Measurements from ENCODE around the gene WNT7B. TPM values are rescaled to one million over a fixed set of nuclear protein-coding genes. Genes with fewer than 3 reads are reported as not detected.
A peak's percentile ranks its signal among the peaks of the same experiment; 100 is the strongest.

WNT7B gene
- 1.8 and 3.5 TPM in 2 replicates for total RNA-seq (ENCODE audit: low replicate concordance)

DNA sequence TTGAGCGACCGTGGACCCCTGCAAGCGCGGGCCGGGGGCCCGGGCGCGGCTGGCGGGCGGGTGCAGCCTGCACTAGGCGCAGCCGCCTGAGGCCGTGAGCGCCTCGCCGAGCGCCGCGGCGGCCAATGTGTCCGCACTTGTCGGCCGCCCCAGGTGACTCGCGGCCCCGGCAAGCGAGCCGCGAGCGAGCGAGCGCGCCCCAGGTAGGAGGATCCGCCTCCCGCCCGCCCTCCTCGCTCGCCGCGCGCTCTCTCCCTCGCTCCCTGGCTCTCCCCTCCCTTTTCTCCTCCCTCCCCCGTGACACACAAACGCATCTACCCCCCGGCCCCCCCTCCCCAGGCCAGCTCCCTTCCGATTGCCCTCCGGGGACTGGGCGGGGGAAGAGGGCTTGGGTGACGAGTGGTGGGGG, at the start of gene WNT7B:
TSS of gene WNT7B (minus strand) at position 160 of the 409 bp plus-strand sequence. CDS start 408 bp downstream, outside the sequence.
- Mint-ChIP-seq H3K4me3 (peak within 1 kb of the TSS; percentile 88), H3K9me3 (no peaks in the 10 kb centered on the region), H3K27me3 (ENCODE audit: insufficient read depth, low read depth) (peaks cover 31% of the 10 kb centered on the region), H3K4me1 (peaks cover 24% of the 10 kb centered on the region), H3K27ac (no peak within 1 kb of the TSS), H3K36me3 (peaks cover 2% of the 10 kb centered on the region)
- H3K9me3 ChIP-seq (ENCODE audit: low read depth), result no peaks in the 10 kb centered on the region
- H2AFZ ChIP-seq (replicated peaks), result peak within 1 kb of the TSS; percentile 43
- peaks cover 16% of the 10 kb centered on the region for H3K4me1 ChIP-seq
- H3K27me3 ChIP-seq, result peaks cover 76% of the 10 kb centered on the region
- no peak within 1 kb of the TSS for H3K9ac ChIP-seq
- peak; percentile 72 for DNase-seq (ENCODE audit: low spot score)
- peak within 1 kb of the TSS; percentile 55 for H3K4me3 ChIP-seq
- no peaks in the 10 kb centered on the region for H3K79me2 ChIP-seq (ENCODE audit: low read depth)
- peaks cover 42% of the 10 kb centered on the region for H4K20me1 ChIP-seq (ENCODE audit: low read depth)
- peaks cover 51% of the 10 kb centered on the region for H3F3A ChIP-seq (ENCODE audit: low read depth)
- H3K4me2 ChIP-seq, result peak within 1 kb of the TSS; percentile 99
- H3K36me3 ChIP-seq, result no peaks in the 10 kb centered on the region
- peak; percentile 84 for TF ChIP-seq EZH2 (IDR thresholded peaks at IDR 0.05)
- TF ChIP-seq EZH2phosphoT487 (IDR thresholded peaks at IDR 0.05), result peak; percentile 79
- TF ChIP-seq, protein P1, sequence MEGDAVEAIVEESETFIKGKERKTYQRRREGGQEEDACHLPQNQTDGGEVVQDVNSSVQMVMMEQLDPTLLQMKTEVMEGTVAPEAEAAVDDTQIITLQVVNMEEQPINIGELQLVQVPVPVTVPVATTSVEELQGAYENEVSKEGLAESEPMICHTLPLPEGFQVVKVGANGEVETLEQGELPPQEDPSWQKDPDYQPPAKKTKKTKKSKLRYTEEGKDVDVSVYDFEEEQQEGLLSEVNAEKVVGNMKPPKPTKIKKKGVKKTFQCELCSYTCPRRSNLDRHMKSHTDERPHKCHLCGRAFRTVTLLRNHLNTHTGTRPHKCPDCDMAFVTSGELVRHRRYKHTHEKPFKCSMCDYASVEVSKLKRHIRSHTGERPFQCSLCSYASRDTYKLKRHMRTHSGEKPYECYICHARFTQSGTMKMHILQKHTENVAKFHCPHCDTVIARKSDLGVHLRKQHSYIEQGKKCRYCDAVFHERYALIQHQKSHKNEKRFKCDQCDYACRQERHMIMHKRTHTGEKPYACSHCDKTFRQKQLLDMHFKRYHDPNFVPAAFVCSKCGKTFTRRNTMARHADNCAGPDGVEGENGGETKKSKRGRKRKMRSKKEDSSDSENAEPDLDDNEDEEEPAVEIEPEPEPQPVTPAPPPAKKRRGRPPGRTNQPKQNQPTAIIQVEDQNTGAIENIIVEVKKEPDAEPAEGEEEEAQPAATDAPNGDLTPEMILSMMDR (IDR thresholded peaks at IDR 0.05), result no peak
- no peak within 1 kb of the TSS for H3K27ac ChIP-seq

DNA sequence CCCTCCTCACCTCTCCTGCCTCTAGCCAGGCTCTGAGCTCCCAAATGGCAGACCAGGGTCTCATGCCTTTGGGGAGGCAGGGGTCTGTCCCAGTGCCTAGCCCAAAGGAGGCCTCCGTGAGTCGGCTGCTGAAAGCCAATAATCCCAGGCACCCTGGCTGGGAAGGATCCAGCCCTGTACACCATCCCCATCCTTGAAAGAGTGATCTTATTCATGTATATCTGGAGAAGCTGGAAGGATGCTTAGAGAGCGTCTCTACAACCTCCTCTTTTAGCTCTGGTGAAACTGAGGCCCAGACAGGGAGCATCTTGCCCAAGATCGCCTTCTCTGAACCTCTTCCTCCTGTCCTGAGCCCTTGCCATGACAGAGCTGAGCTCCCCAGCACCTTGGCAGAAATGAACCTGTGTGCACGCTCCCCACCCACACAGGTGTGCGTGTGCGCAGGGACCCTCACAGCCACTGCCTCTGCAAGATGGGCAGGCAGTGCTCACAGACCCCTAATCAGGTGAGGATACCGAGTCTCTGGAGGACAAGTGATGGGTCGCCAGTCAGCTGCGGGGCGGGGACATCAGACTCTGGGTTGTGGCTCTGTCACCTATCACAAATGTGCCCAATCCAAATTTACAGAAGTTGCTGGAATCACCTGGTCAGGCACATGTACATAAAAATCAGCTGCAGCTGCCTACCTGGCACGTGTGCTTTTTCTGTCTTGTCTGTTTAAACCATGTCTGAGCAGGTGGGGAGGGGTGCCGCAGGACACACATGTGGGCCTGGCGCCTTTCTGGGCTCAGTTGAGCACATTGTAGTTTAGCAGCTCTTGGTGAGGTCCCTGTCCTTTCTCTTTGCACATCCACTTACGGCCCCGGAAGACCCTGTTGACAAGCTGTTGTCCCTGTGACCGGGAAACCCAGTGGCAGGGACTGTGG, 49.3 kb upstream of the WNT7B start:
- peaks cover 5% of the 10 kb centered on the region for H3K4me1 ChIP-seq
- no peaks in the 10 kb centered on the region for H3K9me3 ChIP-seq (ENCODE audit: low read depth)
- peaks cover 6% of the 10 kb centered on the region for H3K4me1 Mint-ChIP-seq
- peaks cover 92% of the 10 kb centered on the region for H3K27me3 ChIP-seq
- H3K9ac ChIP-seq, result no peak overlapping the region
- H3K36me3 ChIP-seq, result no peaks in the 10 kb centered on the region
- no peaks in the 10 kb centered on the region for H3K36me3 Mint-ChIP-seq
- H3K27me3 Mint-ChIP-seq (ENCODE audit: insufficient read depth, low read depth), result peaks cover 45% of the 10 kb centered on the region
- H3K4me3 Mint-ChIP-seq, result peak overlapping the region; percentile 72
- DNase-seq (ENCODE audit: low spot score), result no peak
- no peak overlapping the region for H2AFZ ChIP-seq (replicated peaks)
- no peak overlapping the region for H3K4me2 ChIP-seq
- H3K9me3 Mint-ChIP-seq, result peaks cover 2% of the 10 kb centered on the region
- H3K4me3 ChIP-seq, result no peak overlapping the region
- no peak overlapping the region for H3K27ac Mint-ChIP-seq
- H4K20me1 ChIP-seq (ENCODE audit: low read depth), result no peaks in the 10 kb centered on the region
- no peak overlapping the region for H3K27ac ChIP-seq
- H3K79me2 ChIP-seq (ENCODE audit: low read depth), result no peaks in the 10 kb centered on the region
- no peaks in the 10 kb centered on the region for H3F3A ChIP-seq (ENCODE audit: low read depth)
- no peak for TF ChIP-seq EZH2phosphoT487 (IDR thresholded peaks at IDR 0.05)
- TF ChIP-seq EZH2 (IDR thresholded peaks at IDR 0.05), result no peak
- TF ChIP-seq, protein P1 (IDR thresholded peaks at IDR 0.05), result no peak

DNA sequence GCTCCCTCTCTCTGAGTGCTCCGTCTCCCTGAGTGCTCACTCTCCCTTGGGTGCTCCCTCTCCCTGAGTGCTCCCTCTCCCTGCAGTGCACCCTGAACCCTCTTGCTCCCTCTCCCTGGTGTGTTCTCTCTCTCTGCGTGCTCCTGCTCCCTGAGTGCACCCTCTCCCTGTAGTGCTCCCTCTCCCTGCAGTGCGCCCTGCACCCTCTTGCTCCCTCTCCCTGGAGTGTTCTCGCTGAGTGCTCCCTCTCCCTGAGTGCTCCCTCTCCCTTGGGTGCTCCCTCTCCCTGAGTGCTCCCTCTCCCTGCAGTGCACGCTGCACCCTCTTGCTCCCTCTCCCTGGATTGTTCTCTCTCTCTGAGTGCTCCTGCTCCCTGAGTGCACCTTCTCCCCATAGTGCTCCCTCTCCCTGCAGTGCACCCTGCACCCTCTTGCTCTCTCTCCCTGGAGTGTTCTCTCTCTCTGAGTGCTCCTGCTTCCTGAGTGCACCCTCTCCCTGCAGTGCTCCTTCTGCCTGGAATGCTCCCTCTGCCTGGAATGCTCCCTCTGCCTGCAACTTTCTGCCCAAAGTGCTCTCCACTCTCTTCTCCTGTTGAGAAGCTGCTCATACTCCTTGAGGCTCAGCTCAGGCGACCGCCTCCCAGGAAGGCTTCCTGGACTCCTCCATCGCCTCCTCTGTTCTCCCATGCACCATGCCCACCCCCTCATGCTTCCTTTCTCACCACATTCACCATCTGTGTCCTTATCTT, 48.4 kb upstream of the WNT7B start:
- H3K27ac ChIP-seq, result no peak overlapping the region
- peaks cover 5% of the 10 kb centered on the region for H3K4me1 ChIP-seq
- peaks cover 90% of the 10 kb centered on the region for H3K27me3 ChIP-seq
- H3K4me3 Mint-ChIP-seq, result peak overlapping the region; percentile 23
- H3K79me2 ChIP-seq (ENCODE audit: low read depth), result no peaks in the 10 kb centered on the region
- no peaks in the 10 kb centered on the region for H3K36me3 Mint-ChIP-seq
- H3K4me3 ChIP-seq, result no peak overlapping the region
- H3K4me1 Mint-ChIP-seq, result peaks cover 5% of the 10 kb centered on the region
- no peak overlapping the region for H3K27ac Mint-ChIP-seq
- H3K9me3 ChIP-seq (ENCODE audit: low read depth), result no peaks in the 10 kb centered on the region
- H3K9ac ChIP-seq, result no peak overlapping the region
- peaks cover 49% of the 10 kb centered on the region for H3K27me3 Mint-ChIP-seq (ENCODE audit: insufficient read depth, low read depth)
- no peak for TF ChIP-seq EZH2phosphoT487 (IDR thresholded peaks at IDR 0.05)
- TF ChIP-seq, protein P1 (IDR thresholded peaks at IDR 0.05), result no peak
- no peak for TF ChIP-seq EZH2 (IDR thresholded peaks at IDR 0.05)
- no peak overlapping the region for H2AFZ ChIP-seq (replicated peaks)
- H3F3A ChIP-seq (ENCODE audit: low read depth), result no peaks in the 10 kb centered on the region
- H4K20me1 ChIP-seq (ENCODE audit: low read depth), result no peaks in the 10 kb centered on the region
- no peak overlapping the region for H3K4me2 ChIP-seq
- H3K36me3 ChIP-seq, result no peaks in the 10 kb centered on the region
- peaks cover 2% of the 10 kb centered on the region for H3K9me3 Mint-ChIP-seq
- DNase-seq (ENCODE audit: low spot score), result no peak

All from neural progenitor cell (in vitro differentiated cells).